Activated CD4-positive, alpha-beta memory T cell treated with anti-CD3 and anti-CD28 coated beads for 36 hours (primary cell): ENCODE measurements around the gene DIRAS1. TPM values are rescaled to one million over a fixed set of nuclear protein-coding genes. Genes with fewer than 3 reads are reported as not detected.

Experiments
- CTCF ChIA-PET: fragments of 350-600 bp; sonication (Branson Sonifier 250); formaldehyde crosslinking; loops from one replicate; lab custom pipeline; 2021; ENCODE audit warnings: antibody characterized with exemption, inconsistent platforms; lab: Charles Lee
- POLR2A ChIA-PET: fragments of 350-600 bp; sonication (Branson Sonifier 250); formaldehyde crosslinking; loops from one replicate; lab custom pipeline; 2021; ENCODE audit warnings: antibody characterized with exemption; lab: Charles Lee
- DNase-seq: peaks from one replicate; pipeline ENCODE4 v3.0.0-alpha.2; 2020
- H3K27ac Mint-ChIP-seq: one replicate; pipeline ENCODE4 v1.8.0; 2021; ENCODE audit warnings: mixed read lengths
- H3K27me3 Mint-ChIP-seq: one replicate; pipeline ENCODE4 v1.8.0; 2021; ENCODE audit warnings: mixed read lengths
- H3K36me3 Mint-ChIP-seq: one replicate; pipeline ENCODE4 v1.8.0; 2021; ENCODE audit warnings: mixed read lengths
- H3K4me1 Mint-ChIP-seq: one replicate; pipeline ENCODE4 v1.8.0; 2021; ENCODE audit warnings: low read depth, mixed read lengths
- H3K4me3 Mint-ChIP-seq: one replicate; pipeline ENCODE4 v1.8.0; 2021; ENCODE audit warnings: mild to moderate bottlenecking, mixed read lengths
- H3K9me3 Mint-ChIP-seq: one replicate; pipeline ENCODE4 v1.8.0; 2021; ENCODE audit warnings: mixed read lengths
- intact Hi-C: fragments of 100-400 bp; cut with micrococcal nuclease; formaldehyde crosslinking; loops from one replicate; pipeline ENCODE4 v1.15.1; 2023
- total RNA-seq, 2 experiments: library from RNA; stranded (reverse); gene quantifications; one replicate each; pipeline ENCODE4 v1.2.3, GENCODE V29; 2021

Gene DIRAS1
- total RNA-seq, 2 experiments from 2014 or later: 0.31 TPM; not detected in 1

- intact Hi-C loops: no loop called here
- POLR2A ChIA-PET: no interaction called here
These were observed 11.1 kb upstream of the DIRAS1 start for GRCh38 chr19:2732157-2732725.

GRCh38 chr19:2731181-2731995 is 10.2 kb upstream of the DIRAS1 start:
- DNase-seq: no peak
- Mint-ChIP-seq H3K9me3 (no peaks in the 10 kb centered on the region), H3K36me3 (peaks cover 17% of the 10 kb centered on the region), H3K27ac (no peak overlapping the region), H3K4me3 (no peak overlapping the region), H3K4me1 (no peaks in the 10 kb centered on the region), H3K27me3 (peaks cover 7% of the 10 kb centered on the region)
- POLR2A ChIA-PET: no interaction called here
- CTCF ChIA-PET: interaction anchor here (0.6 to 0.8 kb wide), 2 partner anchors 18 to 339 kb away, joined by 3 read pairs; no protein-coding TSS in a partner anchor
- intact Hi-C loops: no loop called here

More at GRCh38 chr19:2732157-2732725, 11.1 kb upstream of the DIRAS1 start:
- CTCF ChIA-PET: no interaction called here
- Mint-ChIP-seq H3K27me3 (peaks cover 3% of the 10 kb centered on the region), H3K4me1 (no peaks in the 10 kb centered on the region), H3K36me3 (peaks cover 26% of the 10 kb centered on the region), H3K4me3 (no peak overlapping the region), H3K9me3 (no peaks in the 10 kb centered on the region), H3K27ac (no peak overlapping the region)
- no peak for DNase-seq

- intact Hi-C loops: no loop called here
- peaks cover 11% of the 10 kb centered on the region for H3K36me3 Mint-ChIP-seq
- DNase-seq: no peak
- H3K4me3 Mint-ChIP-seq: no peak overlapping the region
- H3K9me3 Mint-ChIP-seq: no peaks in the 10 kb centered on the region
- no peaks in the 10 kb centered on the region for H3K4me1 Mint-ChIP-seq
- ChIA-PET CTCF (interaction anchor here (0.8 kb wide), 1 partner anchor 19 kb away, joined by 3 read pairs; no protein-coding TSS in a partner anchor), POLR2A (no interaction called here)
- peaks cover 9% of the 10 kb centered on the region for H3K27me3 Mint-ChIP-seq
- H3K27ac Mint-ChIP-seq: no peak overlapping the region
These were observed 9.0 kb upstream of the DIRAS1 start for GRCh38 chr19:2729943-2730818.

GRCh38 chr19:2728783-2729387 is 7.7 kb upstream of the DIRAS1 start:
- intact Hi-C loops: no loop called here
- CTCF ChIA-PET: no interaction called here
- POLR2A ChIA-PET: no interaction called here
- Mint-ChIP-seq H3K36me3 (peaks cover under 1% of the 10 kb centered on the region), H3K9me3 (no peaks in the 10 kb centered on the region), H3K4me3 (no peak overlapping the region), H3K27me3 (peaks cover 11% of the 10 kb centered on the region), H3K4me1 (no peaks in the 10 kb centered on the region), H3K27ac (no peak overlapping the region)
- no peak for DNase-seq

GRCh38 chr19:2727640-2727944 is 6.4 kb upstream of the DIRAS1 start:
- H3K27ac Mint-ChIP-seq: no peak overlapping the region
- ChIA-PET POLR2A (no interaction called here), CTCF (no interaction called here)
- peaks cover 12% of the 10 kb centered on the region for H3K27me3 Mint-ChIP-seq
- H3K4me1 Mint-ChIP-seq: no peaks in the 10 kb centered on the region
- intact Hi-C loops: no loop called here
- no peak overlapping the region for H3K4me3 Mint-ChIP-seq
- no peak for DNase-seq
- no peaks in the 10 kb centered on the region for H3K9me3 Mint-ChIP-seq
- H3K36me3 Mint-ChIP-seq: no peaks in the 10 kb centered on the region

GRCh38 chr19:2726904-2727639 is 5.9 kb upstream of the DIRAS1 start:
- Mint-ChIP-seq H3K36me3 (no peaks in the 10 kb centered on the region), H3K27ac (no peak overlapping the region), H3K4me1 (no peaks in the 10 kb centered on the region), H3K9me3 (no peaks in the 10 kb centered on the region), H3K27me3 (peaks cover 14% of the 10 kb centered on the region), H3K4me3 (no peak overlapping the region)
- DNase-seq: no peak
- CTCF ChIA-PET: interaction anchor here (1.7 kb wide), 1 partner anchor 23 kb away, joined by 5 read pairs; no protein-coding TSS in a partner anchor
- POLR2A ChIA-PET: no interaction called here
- intact Hi-C loops: no loop called here

GRCh38 chr19:2726160-2726855 is 5.1 kb upstream of the DIRAS1 start:
- Mint-ChIP-seq H3K27ac (no peak overlapping the region), H3K4me1 (no peaks in the 10 kb centered on the region), H3K27me3 (peaks cover 20% of the 10 kb centered on the region), H3K9me3 (no peaks in the 10 kb centered on the region), H3K4me3 (no peak overlapping the region), H3K36me3 (no peaks in the 10 kb centered on the region)
- intact Hi-C loops: no loop called here
- no peak for DNase-seq
- ChIA-PET CTCF (interaction anchor here (1.7 kb wide), 1 partner anchor 23 kb away, joined by 5 read pairs; no protein-coding TSS in a partner anchor), POLR2A (no interaction called here)

- Mint-ChIP-seq H3K9me3 (no peaks in the 10 kb centered on the region), H3K4me1 (no peaks in the 10 kb centered on the region), H3K27me3 (peaks cover 27% of the 10 kb centered on the region), H3K4me3 (no peak overlapping the region), H3K27ac (no peak overlapping the region), H3K36me3 (no peaks in the 10 kb centered on the region)
- DNase-seq: no peak
- ChIA-PET CTCF (no interaction called here), POLR2A (no interaction called here)
- intact Hi-C loops: no loop called here
These were observed 3.0 kb upstream of the DIRAS1 start for GRCh38 chr19:2724148-2724557.

- H3K27me3 Mint-ChIP-seq: peaks cover 29% of the 10 kb centered on the region
- DNase-seq: no peak
- H3K36me3 Mint-ChIP-seq: no peaks in the 10 kb centered on the region
- H3K27ac Mint-ChIP-seq: no peak overlapping the region
- ChIA-PET CTCF (no interaction called here), POLR2A (no interaction called here)
- no peaks in the 10 kb centered on the region for H3K9me3 Mint-ChIP-seq
- H3K4me3 Mint-ChIP-seq: no peak overlapping the region
- intact Hi-C loops: no loop called here
- no peaks in the 10 kb centered on the region for H3K4me1 Mint-ChIP-seq
These were observed 2.6 kb upstream of the DIRAS1 start for GRCh38 chr19:2723747-2724146.

- intact Hi-C loops: no loop called here
- Mint-ChIP-seq H3K4me3 (no peak overlapping the region), H3K9me3 (no peaks in the 10 kb centered on the region), H3K27ac (no peak overlapping the region), H3K4me1 (no peaks in the 10 kb centered on the region), H3K36me3 (no peaks in the 10 kb centered on the region), H3K27me3 (peaks cover 29% of the 10 kb centered on the region)
- ChIA-PET POLR2A (no interaction called here), CTCF (no interaction called here)
- no peak for DNase-seq
These were observed 2.2 kb upstream of the DIRAS1 start for GRCh38 chr19:2723345-2723715.
